HepG2 (cell line): ENCODE results near the gene C1orf116. TPM values are rescaled to one million over a fixed set of nuclear protein-coding genes. Genes with fewer than 3 reads are reported as not detected.

ENCODE experiments used
- ERF ChIP-seq: IDR thresholded peaks from 2 replicates; pipeline ENCODE4 v1.6.1; 2018; ENCODE audit warnings: missing biosample characterization, missing genetic modification reagents
- GABPA ChIP-seq, 2 experiments: IDR thresholded peaks; 2 replicates each; pipeline ENCODE4 v1.6.1; 2011 to 2016; ENCODE audit warnings: low read depth in 2 of 2, low read length in 1 of 2, missing biosample characterization in 1 of 2, missing genetic modification characterization in 1 of 2
- HES4 ChIP-seq: sonication (generic); formaldehyde crosslinking; IDR thresholded peaks from 2 replicates; pipeline ENCODE4 v1.9.0; 2021; ENCODE audit warnings: mild to moderate bottlenecking, missing genetic modification reagents, borderline replicate concordance
- IRF9 ChIP-seq: sonication (generic); formaldehyde crosslinking; IDR thresholded peaks from 2 replicates; pipeline ENCODE4 v1.8.0; 2022; ENCODE audit warnings: missing genetic modification reagents, mild to moderate bottlenecking, borderline replicate concordance
- KLF15 ChIP-seq: sonication (generic); formaldehyde crosslinking; IDR thresholded peaks from 2 replicates; pipeline ENCODE4 v1.8.1; 2023; ENCODE audit warnings: borderline replicate concordance, mild to moderate bottlenecking, inconsistent platforms, missing genetic modification reagents, mixed read lengths
- MXI1 ChIP-seq: IDR thresholded peaks from 3 replicates; pipeline ENCODE4 v1.6.1; 2012; ENCODE audit warnings: low read depth, low read length, inconsistent platforms, borderline replicate concordance
- PAF1 ChIP-seq: IDR thresholded peaks from 2 replicates; pipeline ENCODE4 v1.6.1; 2016; ENCODE audit warnings: missing genetic modification reagents, missing compliant biosample characterization
- PPARG ChIP-seq: conservative IDR thresholded peaks from 2 replicates; pipeline ENCODE4 v1.6.1; 2016; ENCODE audit warnings: missing biosample characterization, missing genetic modification reagents
- SAP130 ChIP-seq: IDR thresholded peaks from 2 replicates; pipeline ENCODE4 v1.6.1; 2016; ENCODE audit warnings: low read depth
- STAG1 ChIP-seq: sonication (generic); formaldehyde crosslinking; IDR thresholded peaks from 2 replicates; pipeline ENCODE4 v1.4.0; 2020; ENCODE audit warnings: missing genetic modification reagents
- TGIF2 ChIP-seq: IDR thresholded peaks from 2 replicates; pipeline ENCODE4 v1.6.1; 2016; ENCODE audit warnings: control low read depth, missing compliant biosample characterization
- YEATS2 ChIP-seq: sonication (generic); formaldehyde crosslinking; IDR thresholded peaks from 2 replicates; pipeline ENCODE4 v1.4.0; 2020; ENCODE audit warnings: missing genetic modification reagents, borderline replicate concordance
- ZFX ChIP-seq: sonication (generic); formaldehyde crosslinking; IDR thresholded peaks from 2 replicates; pipeline ENCODE4 v1.4.0; 2020; ENCODE audit warnings: mild to moderate bottlenecking, low read depth, missing genetic modification reagents, moderate library complexity
- ZNF205 ChIP-seq: IDR thresholded peaks from 2 replicates; pipeline ENCODE4 v1.6.1; 2018; ENCODE audit warnings: missing biosample characterization, missing genetic modification reagents
- ZNF318 ChIP-seq: sonication (generic); formaldehyde crosslinking; IDR thresholded peaks from 2 replicates; pipeline ENCODE4 v1.4.0; 2020; ENCODE audit warnings: mild to moderate bottlenecking, missing genetic modification reagents
- ZNF382 ChIP-seq: sonication (generic); formaldehyde crosslinking; IDR thresholded peaks from 2 replicates; pipeline ENCODE4 v1.5.0; 2020; ENCODE audit warnings: missing genetic modification reagents, mild to moderate bottlenecking, borderline replicate concordance
- ZNF772 ChIP-seq: sonication (generic); formaldehyde crosslinking; IDR thresholded peaks from 2 replicates; pipeline ENCODE4 v1.5.0; 2020; ENCODE audit warnings: mild to moderate bottlenecking, missing genetic modification reagents
- ZNF773 ChIP-seq: sonication (generic); formaldehyde crosslinking; IDR thresholded peaks from 2 replicates; pipeline ENCODE4 v1.4.0; 2020; ENCODE audit warnings: missing genetic modification reagents, borderline replicate concordance
- ZNF878 ChIP-seq: sonication (generic); formaldehyde crosslinking; IDR thresholded peaks from 2 replicates; pipeline ENCODE4 v1.8.1; 2023; ENCODE audit warnings: mild to moderate bottlenecking, missing genetic modification reagents, moderate library complexity
- polyA plus RNA-seq, 8 experiments: library from polyadenylated mRNA; depleted of rRNA in 3 of 8; stranded (reverse) in 7 of 8; unstranded in 1 of 8; fragments of >200 nt; fragmentation: Illumina TruSeq in 4 of 8; extraction: Trizol in 4 of 8; gene quantifications; 2 replicates each; pipeline versions ENCODE4 v1.2.1 to v1.2.3, GENCODE V29; 2011 to 2016; ENCODE audit warnings: low read depth in 4 of 8, missing spikeins in 1 of 8, mixed read lengths in 1 of 8; ENCODE audit not compliant: insufficient read depth in 1 of 8
- total RNA-seq, 5 experiments: library from RNA; depleted of rRNA; stranded (reverse); fragments of >200 nt; fragmentation: Illumina TruSeq; extraction: Trizol; gene quantifications; 2 replicates each; pipeline ENCODE4 v1.2.3, GENCODE V29; 2016; ENCODE audit warnings: low read depth in 1 of 5

C1orf116 gene
- total and polyA plus RNA-seq, 2 of the 13 experiments (the other 11 are each of a cell fraction or from before 2014, with no cell fraction given): 0.51 to 0.95 TPM

GRCh38 chr1:207049974-207050391 lies 17.4 kb upstream of the C1orf116 start (continued):
- TF ChIP-seq ZNF205 (CRISPR knock-in tag) (no peak), MXI1 (no peak), TGIF2 (CRISPR knock-in tag) (peak; percentile 13; the same call in 1 of the 2 replicates), HES4 (CRISPR knock-in tag) (no peak), IRF9 (CRISPR knock-in tag) (no peak), ZNF772 (CRISPR knock-in tag) (peak; percentile 40; the same call in 1 of the 2 replicates), ZNF773 (CRISPR knock-in tag) (no peak), ERF (CRISPR knock-in tag) (no peak), KLF15 (CRISPR knock-in tag) (no peak), ZNF318 (no peak), ZFX (CRISPR knock-in tag) (no peak), ZNF878 (CRISPR knock-in tag) (no peak), PAF1 (no peak), PPARG (CRISPR knock-in tag) (0 out of 2 replicates have a peak, but pooled peaks have one; percentile 12), GABPA (IDR thresholded peaks at IDR 0.05; ENCODE audit: low read depth, low read length) (no peak), GABPA (CRISPR knock-in tag; IDR thresholded peaks at IDR 0.05; ENCODE audit: low read depth) (peak; percentile 22; the same call in 1 of the 2 replicates), STAG1 (CRISPR knock-in tag) (peak; percentile 38), SAP130 (CRISPR knock-in tag) (0 out of 2 replicates have a peak, but pooled peaks have one; percentile 37), ZNF382 (CRISPR knock-in tag) (no peak), YEATS2 (no peak)
